ENCODE data around the gene TBR1.

The TBR1 gene

DNA sequence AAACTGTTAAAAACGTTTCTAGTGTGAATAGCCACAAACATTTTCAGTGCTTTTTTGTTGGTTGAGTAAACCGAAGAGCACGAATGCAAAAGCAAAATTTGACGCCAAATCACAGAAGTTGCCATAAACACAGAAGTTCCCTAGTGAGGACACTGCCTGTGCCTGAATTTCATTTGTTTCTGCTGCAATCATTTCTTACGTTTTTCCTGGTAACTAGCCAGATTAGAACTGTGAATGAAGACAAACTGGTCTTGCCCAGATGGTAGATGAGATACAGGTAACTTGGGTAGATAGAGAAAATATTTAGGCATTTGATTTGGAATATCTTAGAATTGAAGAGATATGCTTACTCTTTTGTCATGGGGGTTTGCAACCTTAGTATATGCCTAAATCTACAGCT, 9.8 kb upstream of the TBR1 start:
- Histone ChIP-seq H3K9me3 (ENCODE audit: control insufficient read depth, insufficient read depth, low read depth, low read length) (no peaks in the 10 kb centered on the region), H3K4me3 (ENCODE audit: low read depth, low read length) (no peak overlapping the region), H3K4me1 (ENCODE audit: control insufficient read depth, insufficient read depth, low read length) (no peaks in the 10 kb centered on the region), H3K27ac (ENCODE audit: extremely low read depth, low read depth, low read length) (no peak overlapping the region), H3K36me3 (ENCODE audit: control insufficient read depth in 2 of 2, insufficient read depth in 1 of 2, low read length in 2 of 2) (peaks cover 5 to 33% of the 10 kb centered on the region in 2 experiments)
- POLR2A ChIA-PET, result no interaction called here
- TF ChIP-seq, protein P1, sequence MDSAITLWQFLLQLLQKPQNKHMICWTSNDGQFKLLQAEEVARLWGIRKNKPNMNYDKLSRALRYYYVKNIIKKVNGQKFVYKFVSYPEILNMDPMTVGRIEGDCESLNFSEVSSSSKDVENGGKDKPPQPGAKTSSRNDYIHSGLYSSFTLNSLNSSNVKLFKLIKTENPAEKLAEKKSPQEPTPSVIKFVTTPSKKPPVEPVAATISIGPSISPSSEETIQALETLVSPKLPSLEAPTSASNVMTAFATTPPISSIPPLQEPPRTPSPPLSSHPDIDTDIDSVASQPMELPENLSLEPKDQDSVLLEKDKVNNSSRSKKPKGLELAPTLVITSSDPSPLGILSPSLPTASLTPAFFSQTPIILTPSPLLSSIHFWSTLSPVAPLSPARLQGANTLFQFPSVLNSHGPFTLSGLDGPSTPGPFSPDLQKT (IDR thresholded peaks at IDR 0.05; ENCODE audit: borderline replicate concordance, low read depth, low read length), result no peak
- TF ChIP-seq ZNF571 (tag by site-specific recombination; IDR thresholded peaks at IDR 0.05) (no peak), ZNF10 (tag by site-specific recombination; IDR thresholded peaks at IDR 0.05) (no peak), ZNF501 (tag by site-specific recombination; IDR thresholded peaks at IDR 0.05) (no peak), PRDM1 (tag by site-specific recombination; IDR thresholded peaks at IDR 0.05) (no peak), ZNF664 (tag by site-specific recombination; IDR thresholded peaks at IDR 0.05) (no peak), MYNN (tag by site-specific recombination; IDR thresholded peaks at IDR 0.05; ENCODE audit: borderline replicate concordance) (no peak), SCRT2 (tag by site-specific recombination; IDR thresholded peaks at IDR 0.05) (no peak), ZNF324 (tag by site-specific recombination; IDR thresholded peaks at IDR 0.05) (no peak), ZNF473 (tag by site-specific recombination; IDR thresholded peaks at IDR 0.05) (no peak), ZNF658 (tag by site-specific recombination; IDR thresholded peaks at IDR 0.05) (no peak)
- TF ChIP-seq, protein P2, sequence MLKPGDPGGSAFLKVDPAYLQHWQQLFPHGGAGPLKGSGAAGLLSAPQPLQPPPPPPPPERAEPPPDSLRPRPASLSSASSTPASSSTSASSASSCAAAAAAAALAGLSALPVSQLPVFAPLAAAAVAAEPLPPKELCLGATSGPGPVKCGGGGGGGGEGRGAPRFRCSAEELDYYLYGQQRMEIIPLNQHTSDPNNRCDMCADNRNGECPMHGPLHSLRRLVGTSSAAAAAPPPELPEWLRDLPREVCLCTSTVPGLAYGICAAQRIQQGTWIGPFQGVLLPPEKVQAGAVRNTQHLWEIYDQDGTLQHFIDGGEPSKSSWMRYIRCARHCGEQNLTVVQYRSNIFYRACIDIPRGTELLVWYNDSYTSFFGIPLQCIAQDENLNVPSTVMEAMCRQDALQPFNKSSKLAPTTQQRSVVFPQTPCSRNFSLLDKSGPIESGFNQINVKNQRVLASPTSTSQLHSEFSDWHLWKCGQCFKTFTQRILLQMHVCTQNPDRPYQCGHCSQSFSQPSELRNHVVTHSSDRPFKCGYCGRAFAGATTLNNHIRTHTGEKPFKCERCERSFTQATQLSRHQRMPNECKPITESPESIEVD (tag by site-specific recombination; IDR thresholded peaks at IDR 0.05), result no peak
- TF ChIP-seq, protein P3, sequence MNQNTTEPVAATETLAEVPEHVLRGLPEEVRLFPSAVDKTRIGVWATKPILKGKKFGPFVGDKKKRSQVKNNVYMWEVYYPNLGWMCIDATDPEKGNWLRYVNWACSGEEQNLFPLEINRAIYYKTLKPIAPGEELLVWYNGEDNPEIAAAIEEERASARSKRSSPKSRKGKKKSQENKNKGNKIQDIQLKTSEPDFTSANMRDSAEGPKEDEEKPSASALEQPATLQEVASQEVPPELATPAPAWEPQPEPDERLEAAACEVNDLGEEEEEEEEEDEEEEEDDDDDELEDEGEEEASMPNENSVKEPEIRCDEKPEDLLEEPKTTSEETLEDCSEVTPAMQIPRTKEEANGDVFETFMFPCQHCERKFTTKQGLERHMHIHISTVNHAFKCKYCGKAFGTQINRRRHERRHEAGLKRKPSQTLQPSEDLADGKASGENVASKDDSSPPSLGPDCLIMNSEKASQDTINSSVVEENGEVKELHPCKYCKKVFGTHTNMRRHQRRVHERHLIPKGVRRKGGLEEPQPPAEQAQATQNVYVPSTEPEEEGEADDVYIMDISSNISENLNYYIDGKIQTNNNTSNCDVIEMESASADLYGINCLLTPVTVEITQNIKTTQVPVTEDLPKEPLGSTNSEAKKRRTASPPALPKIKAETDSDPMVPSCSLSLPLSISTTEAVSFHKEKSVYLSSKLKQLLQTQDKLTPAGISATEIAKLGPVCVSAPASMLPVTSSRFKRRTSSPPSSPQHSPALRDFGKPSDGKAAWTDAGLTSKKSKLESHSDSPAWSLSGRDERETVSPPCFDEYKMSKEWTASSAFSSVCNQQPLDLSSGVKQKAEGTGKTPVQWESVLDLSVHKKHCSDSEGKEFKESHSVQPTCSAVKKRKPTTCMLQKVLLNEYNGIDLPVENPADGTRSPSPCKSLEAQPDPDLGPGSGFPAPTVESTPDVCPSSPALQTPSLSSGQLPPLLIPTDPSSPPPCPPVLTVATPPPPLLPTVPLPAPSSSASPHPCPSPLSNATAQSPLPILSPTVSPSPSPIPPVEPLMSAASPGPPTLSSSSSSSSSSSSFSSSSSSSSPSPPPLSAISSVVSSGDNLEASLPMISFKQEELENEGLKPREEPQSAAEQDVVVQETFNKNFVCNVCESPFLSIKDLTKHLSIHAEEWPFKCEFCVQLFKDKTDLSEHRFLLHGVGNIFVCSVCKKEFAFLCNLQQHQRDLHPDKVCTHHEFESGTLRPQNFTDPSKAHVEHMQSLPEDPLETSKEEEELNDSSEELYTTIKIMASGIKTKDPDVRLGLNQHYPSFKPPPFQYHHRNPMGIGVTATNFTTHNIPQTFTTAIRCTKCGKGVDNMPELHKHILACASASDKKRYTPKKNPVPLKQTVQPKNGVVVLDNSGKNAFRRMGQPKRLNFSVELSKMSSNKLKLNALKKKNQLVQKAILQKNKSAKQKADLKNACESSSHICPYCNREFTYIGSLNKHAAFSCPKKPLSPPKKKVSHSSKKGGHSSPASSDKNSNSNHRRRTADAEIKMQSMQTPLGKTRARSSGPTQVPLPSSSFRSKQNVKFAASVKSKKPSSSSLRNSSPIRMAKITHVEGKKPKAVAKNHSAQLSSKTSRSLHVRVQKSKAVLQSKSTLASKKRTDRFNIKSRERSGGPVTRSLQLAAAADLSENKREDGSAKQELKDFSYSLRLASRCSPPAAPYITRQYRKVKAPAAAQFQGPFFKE (tag by site-specific recombination; IDR thresholded peaks at IDR 0.05; ENCODE audit: borderline replicate concordance), result no peak
- CTCF ChIA-PET, result no interaction called here

DNA sequence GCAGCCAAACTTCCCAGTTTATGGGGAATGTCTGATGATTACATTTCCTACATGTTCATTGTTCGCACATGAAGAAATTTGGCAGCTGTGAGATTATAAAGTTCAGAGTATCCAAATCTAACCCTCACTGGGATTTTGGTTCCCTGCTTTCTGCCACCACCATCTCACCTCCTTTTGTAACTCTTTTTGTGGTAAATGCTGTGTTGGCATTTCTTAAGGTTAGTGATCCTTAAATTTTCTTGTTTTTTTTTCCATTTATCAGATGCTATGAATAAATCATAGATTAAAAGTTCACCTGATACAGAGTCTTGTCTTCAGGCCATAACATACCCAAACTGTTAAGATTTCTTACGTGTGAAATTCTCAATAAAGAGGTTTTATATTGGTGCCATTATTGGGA, 8.5 kb upstream of the TBR1 start:
- ChIA-PET CTCF (no interaction called here), POLR2A (no interaction called here)
- no peak overlapping the region for H3K4me3 ChIP-seq (ENCODE audit: low read depth, low read length)
- TF ChIP-seq, protein P4, sequence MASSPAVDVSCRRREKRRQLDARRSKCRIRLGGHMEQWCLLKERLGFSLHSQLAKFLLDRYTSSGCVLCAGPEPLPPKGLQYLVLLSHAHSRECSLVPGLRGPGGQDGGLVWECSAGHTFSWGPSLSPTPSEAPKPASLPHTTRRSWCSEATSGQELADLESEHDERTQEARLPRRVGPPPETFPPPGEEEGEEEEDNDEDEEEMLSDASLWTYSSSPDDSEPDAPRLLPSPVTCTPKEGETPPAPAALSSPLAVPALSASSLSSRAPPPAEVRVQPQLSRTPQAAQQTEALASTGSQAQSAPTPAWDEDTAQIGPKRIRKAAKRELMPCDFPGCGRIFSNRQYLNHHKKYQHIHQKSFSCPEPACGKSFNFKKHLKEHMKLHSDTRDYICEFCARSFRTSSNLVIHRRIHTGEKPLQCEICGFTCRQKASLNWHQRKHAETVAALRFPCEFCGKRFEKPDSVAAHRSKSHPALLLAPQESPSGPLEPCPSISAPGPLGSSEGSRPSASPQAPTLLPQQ (tag by site-specific recombination; IDR thresholded peaks at IDR 0.05), result no peak
- TF ChIP-seq TRIM28 (IDR thresholded peaks at IDR 0.05; ENCODE audit: borderline replicate concordance, low read length) (no peak), ZNF266 (tag by site-specific recombination; IDR thresholded peaks at IDR 0.05; ENCODE audit: low read depth) (no peak)
- TF ChIP-seq, protein P5, sequence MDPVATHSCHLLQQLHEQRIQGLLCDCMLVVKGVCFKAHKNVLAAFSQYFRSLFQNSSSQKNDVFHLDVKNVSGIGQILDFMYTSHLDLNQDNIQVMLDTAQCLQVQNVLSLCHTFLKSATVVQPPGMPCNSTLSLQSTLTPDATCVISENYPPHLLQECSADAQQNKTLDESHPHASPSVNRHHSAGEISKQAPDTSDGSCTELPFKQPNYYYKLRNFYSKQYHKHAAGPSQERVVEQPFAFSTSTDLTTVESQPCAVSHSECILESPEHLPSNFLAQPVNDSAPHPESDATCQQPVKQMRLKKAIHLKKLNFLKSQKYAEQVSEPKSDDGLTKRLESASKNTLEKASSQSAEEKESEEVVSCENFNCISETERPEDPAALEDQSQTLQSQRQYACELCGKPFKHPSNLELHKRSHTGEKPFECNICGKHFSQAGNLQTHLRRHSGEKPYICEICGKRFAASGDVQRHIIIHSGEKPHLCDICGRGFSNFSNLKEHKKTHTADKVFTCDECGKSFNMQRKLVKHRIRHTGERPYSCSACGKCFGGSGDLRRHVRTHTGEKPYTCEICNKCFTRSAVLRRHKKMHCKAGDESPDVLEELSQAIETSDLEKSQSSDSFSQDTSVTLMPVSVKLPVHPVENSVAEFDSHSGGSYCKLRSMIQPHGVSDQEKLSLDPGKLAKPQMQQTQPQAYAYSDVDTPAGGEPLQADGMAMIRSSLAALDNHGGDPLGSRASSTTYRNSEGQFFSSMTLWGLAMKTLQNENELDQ (tag by site-specific recombination; IDR thresholded peaks at IDR 0.05; ENCODE audit: low read depth), result no peak
- TF ChIP-seq, protein P6, sequence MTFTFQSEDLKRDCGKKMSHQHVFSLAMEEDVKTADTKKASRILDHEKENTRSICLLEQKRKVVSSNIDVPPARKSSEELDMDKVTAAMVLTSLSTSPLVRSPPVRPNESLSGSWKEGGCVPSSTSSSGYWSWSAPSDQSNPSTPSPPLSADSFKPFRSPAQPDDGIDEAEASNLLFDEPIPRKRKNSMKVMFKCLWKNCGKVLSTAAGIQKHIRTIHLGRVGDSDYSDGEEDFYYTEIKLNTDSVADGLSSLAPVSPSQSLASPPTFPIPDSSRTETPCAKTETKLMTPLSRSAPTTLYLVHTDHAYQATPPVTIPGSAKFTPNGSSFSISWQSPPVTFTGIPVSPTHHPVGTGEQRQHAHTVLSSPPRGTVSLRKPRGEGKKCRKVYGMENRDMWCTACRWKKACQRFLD (tag by site-specific recombination; IDR thresholded peaks at IDR 0.05), result no peak
- TF ChIP-seq, protein P7, sequence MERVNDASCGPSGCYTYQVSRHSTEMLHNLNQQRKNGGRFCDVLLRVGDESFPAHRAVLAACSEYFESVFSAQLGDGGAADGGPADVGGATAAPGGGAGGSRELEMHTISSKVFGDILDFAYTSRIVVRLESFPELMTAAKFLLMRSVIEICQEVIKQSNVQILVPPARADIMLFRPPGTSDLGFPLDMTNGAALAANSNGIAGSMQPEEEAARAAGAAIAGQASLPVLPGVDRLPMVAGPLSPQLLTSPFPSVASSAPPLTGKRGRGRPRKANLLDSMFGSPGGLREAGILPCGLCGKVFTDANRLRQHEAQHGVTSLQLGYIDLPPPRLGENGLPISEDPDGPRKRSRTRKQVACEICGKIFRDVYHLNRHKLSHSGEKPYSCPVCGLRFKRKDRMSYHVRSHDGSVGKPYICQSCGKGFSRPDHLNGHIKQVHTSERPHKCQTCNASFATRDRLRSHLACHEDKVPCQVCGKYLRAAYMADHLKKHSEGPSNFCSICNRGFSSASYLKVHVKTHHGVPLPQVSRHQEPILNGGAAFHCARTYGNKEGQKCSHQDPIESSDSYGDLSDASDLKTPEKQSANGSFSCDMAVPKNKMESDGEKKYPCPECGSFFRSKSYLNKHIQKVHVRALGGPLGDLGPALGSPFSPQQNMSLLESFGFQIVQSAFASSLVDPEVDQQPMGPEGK (tag by site-specific recombination; IDR thresholded peaks at IDR 0.05), result no peak

More for the DNA sequence above, 8.5 kb upstream of the TBR1 start:
- H3K9me3 ChIP-seq (ENCODE audit: control insufficient read depth, insufficient read depth, low read depth, low read length), result no peaks in the 10 kb centered on the region
- peaks cover under 1 to 23% of the 10 kb centered on the region in 2 experiments; a peak in 2 of 3 replicates for H3K36me3 ChIP-seq (ENCODE audit: control insufficient read depth in 2 of 2, insufficient read depth in 1 of 2, low read length in 2 of 2)
- H3K27ac ChIP-seq (ENCODE audit: extremely low read depth, low read depth, low read length), result no peak overlapping the region
- H3K4me1 ChIP-seq (ENCODE audit: control insufficient read depth, insufficient read depth, low read length), result no peaks in the 10 kb centered on the region

Data from HEK293 (cell line).